ENCODE data around the gene PRRX2. TPM values are rescaled to one million over a fixed set of nuclear protein-coding genes. Genes with fewer than 3 reads are reported as not detected.
A peak's percentile ranks its signal among the peaks of the same experiment; 100 is the strongest.

The PRRX2 gene
- total RNA-seq, 2 donors from 2014 or later = 4.3 to 14.3 TPM

GRCh38 chr9:129749575-129749974 is 84.1 kb downstream of the PRRX2 start:
- H3K4me3 ChIP-seq = no peak overlapping the region
- H3K4me1 ChIP-seq (replicated peaks) = peaks cover 7% of the 10 kb centered on the region
- H3K27ac ChIP-seq = no peak overlapping the region
- 96% methylated on average over 6 of the region's 6 CpGs for WGBS
- H3K9me3 ChIP-seq = no peaks in the 10 kb centered on the region
- no peak for TF ChIP-seq POLR2AphosphoS5 (IDR thresholded peaks at IDR 0.05)
- no peak for TF ChIP-seq CTCF (IDR thresholded peaks at IDR 0.05)
- no peak for TF ChIP-seq POLR2A (IDR thresholded peaks at IDR 0.05)
- DNase-seq (ENCODE audit: low spot score) = no peak
- H3K36me3 ChIP-seq = no peaks in the 10 kb centered on the region
- no peaks in the 10 kb centered on the region for H3K27me3 ChIP-seq (replicated peaks; ENCODE audit: insufficient read depth)
- intact Hi-C loops (cut with DNase I) = no loop called here

GRCh38 chr9:129750013-129750638 is 84.7 kb downstream of the PRRX2 start:
- intact Hi-C loops (cut with DNase I) = no loop called here
- Histone ChIP-seq H3K9me3 (no peaks in the 10 kb centered on the region), H3K27me3 (replicated peaks; ENCODE audit: insufficient read depth) (no peaks in the 10 kb centered on the region), H3K4me3 (no peak overlapping the region), H3K27ac (no peak overlapping the region), H3K36me3 (no peaks in the 10 kb centered on the region), H3K4me1 (replicated peaks) (peaks cover 7% of the 10 kb centered on the region)
- DNase-seq (ENCODE audit: low spot score) = no peak
- WGBS = 86% methylated on average over 9 of the region's 9 CpGs
- TF ChIP-seq CTCF (IDR thresholded peaks at IDR 0.05) (no peak), POLR2A (IDR thresholded peaks at IDR 0.05) (no peak), POLR2AphosphoS5 (IDR thresholded peaks at IDR 0.05) (no peak)

- Histone ChIP-seq H3K4me3 (peak overlapping the region; percentile 7 to 10), H3K9me3 (no peaks in the 10 kb centered on the region), H3K4me1 (replicated peaks) (peaks cover 7% of the 10 kb centered on the region), H3K27ac (peak overlapping the region; percentile 16 to 32), H3K27me3 (replicated peaks; ENCODE audit: insufficient read depth) (no peaks in the 10 kb centered on the region), H3K36me3 (no peaks in the 10 kb centered on the region)
- 18% methylated on average over 31 of the region's 31 CpGs for WGBS
- DNase-seq (ENCODE audit: low spot score) = peak; percentile 77
- TF ChIP-seq CTCF (IDR thresholded peaks at IDR 0.05) (no peak), POLR2AphosphoS5 (IDR thresholded peaks at IDR 0.05) (peak; percentile 11)
- intact Hi-C loops (cut with DNase I) = no loop called here
Observed at GRCh38 chr9:129751841-129752801, 86.7 kb downstream of the PRRX2 start.

GRCh38 chr9:129752900-129753729 is 87.7 kb downstream of the PRRX2 start, which contains the start of gene PTGES:
TSS of gene PTGES (minus strand) at chr9:129753042. CDS start at chr9:129753012, 30 bp downstream.
- 23% methylated on average over 22 of the region's 23 CpGs for WGBS
- Histone ChIP-seq H3K4me1 (replicated peaks) (peaks cover 7% of the 10 kb centered on the region), H3K9me3 (no peaks in the 10 kb centered on the region), H3K36me3 (no peaks in the 10 kb centered on the region), H3K27ac (peak within 1 kb of the TSS; percentile 16 to 32), H3K4me3 (peak within 1 kb of the TSS; percentile 7 to 10), H3K27me3 (replicated peaks; ENCODE audit: insufficient read depth) (no peaks in the 10 kb centered on the region)
- intact Hi-C loops (cut with DNase I) = no loop called here
- TF ChIP-seq POLR2A (IDR thresholded peaks at IDR 0.05) (peak; percentile 83), POLR2AphosphoS5 (IDR thresholded peaks at IDR 0.05) (peak; percentile 43), CTCF (IDR thresholded peaks at IDR 0.05) (no peak)
- DNase-seq (ENCODE audit: low spot score) = peak; percentile 46
